ENCODE data around the gene HLA-DOA. TPM values are rescaled to one million over a fixed set of nuclear protein-coding genes. Genes with fewer than 3 reads are reported as not detected.

Gene HLA-DOA
- total RNA-seq, 1 donor, result not detected

DNA sequence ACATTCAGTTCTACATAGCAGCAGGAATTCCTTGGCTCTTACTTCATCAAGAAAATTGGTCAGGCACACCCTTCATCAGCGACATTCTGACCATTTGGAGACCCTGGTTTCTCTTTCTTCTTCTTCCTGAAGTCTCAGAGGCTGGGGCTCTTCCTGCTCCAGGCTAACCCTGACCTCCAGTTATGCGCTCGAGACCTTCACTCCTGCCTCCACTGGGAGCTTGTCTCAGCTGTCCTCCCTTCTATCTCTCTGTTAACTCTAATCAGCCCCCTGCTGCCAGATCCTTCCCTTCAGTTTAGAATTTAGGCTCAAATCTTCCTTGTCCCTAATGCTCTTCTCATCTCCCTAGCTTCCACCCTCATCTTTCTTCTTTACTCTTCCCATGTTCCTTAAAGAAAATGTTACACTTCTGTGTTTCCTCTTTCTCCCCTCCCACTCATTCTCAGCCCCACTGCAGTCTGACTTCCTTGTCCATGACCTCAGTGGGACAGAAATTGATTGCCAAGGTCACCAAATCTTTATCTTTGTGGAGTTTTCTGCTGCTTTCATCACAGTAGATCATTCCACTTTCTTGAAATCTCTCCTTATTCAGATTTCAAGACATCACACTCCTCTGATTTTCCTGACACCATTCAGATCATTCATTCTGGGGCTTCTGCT is 8.4 kb upstream of the HLA-DOA start:
- no peak overlapping the region for H3K4me3 ChIP-seq (ENCODE audit: low read depth, low read length)
- TF ChIP-seq, protein P1, sequence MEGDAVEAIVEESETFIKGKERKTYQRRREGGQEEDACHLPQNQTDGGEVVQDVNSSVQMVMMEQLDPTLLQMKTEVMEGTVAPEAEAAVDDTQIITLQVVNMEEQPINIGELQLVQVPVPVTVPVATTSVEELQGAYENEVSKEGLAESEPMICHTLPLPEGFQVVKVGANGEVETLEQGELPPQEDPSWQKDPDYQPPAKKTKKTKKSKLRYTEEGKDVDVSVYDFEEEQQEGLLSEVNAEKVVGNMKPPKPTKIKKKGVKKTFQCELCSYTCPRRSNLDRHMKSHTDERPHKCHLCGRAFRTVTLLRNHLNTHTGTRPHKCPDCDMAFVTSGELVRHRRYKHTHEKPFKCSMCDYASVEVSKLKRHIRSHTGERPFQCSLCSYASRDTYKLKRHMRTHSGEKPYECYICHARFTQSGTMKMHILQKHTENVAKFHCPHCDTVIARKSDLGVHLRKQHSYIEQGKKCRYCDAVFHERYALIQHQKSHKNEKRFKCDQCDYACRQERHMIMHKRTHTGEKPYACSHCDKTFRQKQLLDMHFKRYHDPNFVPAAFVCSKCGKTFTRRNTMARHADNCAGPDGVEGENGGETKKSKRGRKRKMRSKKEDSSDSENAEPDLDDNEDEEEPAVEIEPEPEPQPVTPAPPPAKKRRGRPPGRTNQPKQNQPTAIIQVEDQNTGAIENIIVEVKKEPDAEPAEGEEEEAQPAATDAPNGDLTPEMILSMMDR (IDR thresholded peaks at IDR 0.05; ENCODE audit: insufficient read depth, low read depth, low read length), result no peak
- no peak for DNase-seq (ENCODE audit: low read depth)

DNA sequence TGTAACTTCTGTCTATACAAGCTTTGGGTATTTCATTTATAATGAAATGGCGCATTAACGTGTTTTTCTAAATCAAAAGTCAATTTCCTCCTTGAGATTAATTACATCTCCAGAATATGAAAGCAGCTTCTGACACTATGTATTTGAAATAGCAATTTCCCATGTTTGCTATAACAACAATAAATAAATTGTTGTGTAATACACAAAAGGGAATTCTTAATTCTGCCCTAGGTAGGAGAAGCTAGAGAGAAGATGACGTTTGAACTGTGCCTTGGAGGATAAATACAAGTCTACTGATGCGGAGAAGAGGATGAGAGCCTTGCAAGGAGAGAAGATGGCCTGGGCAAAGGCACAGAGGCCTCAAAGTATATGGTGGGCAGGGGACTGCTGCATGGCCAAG is 7.6 kb upstream of the HLA-DOA start:
- TF ChIP-seq, protein P1 (IDR thresholded peaks at IDR 0.05; ENCODE audit: insufficient read depth, low read depth, low read length), result no peak
- DNase-seq (ENCODE audit: low read depth), result no peak
- no peak overlapping the region for H3K4me3 ChIP-seq (ENCODE audit: low read depth, low read length)

DNA sequence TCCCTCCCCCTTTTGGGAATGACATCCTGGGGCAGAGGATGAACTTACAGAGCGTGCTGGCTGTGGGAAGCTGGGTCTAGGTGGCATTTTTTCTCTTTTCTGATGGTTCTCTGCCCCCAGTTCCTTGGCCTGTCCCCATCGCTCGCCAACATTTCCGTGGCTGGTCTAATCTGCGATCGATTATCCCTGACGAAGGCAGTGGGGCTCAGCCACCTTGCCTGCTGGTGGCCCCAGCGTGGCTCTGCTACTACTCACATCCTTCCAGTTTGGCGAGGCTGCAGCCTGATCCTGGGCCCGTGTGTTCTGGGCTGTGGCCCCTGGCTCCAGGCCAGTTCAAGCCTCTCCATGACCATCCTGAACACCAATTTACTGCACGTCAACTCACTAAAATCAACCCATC is 6.4 kb upstream of the HLA-DOA start:
- no peak overlapping the region for H3K4me3 ChIP-seq (ENCODE audit: low read depth, low read length)
- TF ChIP-seq, protein P1 (IDR thresholded peaks at IDR 0.05; ENCODE audit: insufficient read depth, low read depth, low read length), result no peak
- no peak for DNase-seq (ENCODE audit: low read depth)

DNA sequence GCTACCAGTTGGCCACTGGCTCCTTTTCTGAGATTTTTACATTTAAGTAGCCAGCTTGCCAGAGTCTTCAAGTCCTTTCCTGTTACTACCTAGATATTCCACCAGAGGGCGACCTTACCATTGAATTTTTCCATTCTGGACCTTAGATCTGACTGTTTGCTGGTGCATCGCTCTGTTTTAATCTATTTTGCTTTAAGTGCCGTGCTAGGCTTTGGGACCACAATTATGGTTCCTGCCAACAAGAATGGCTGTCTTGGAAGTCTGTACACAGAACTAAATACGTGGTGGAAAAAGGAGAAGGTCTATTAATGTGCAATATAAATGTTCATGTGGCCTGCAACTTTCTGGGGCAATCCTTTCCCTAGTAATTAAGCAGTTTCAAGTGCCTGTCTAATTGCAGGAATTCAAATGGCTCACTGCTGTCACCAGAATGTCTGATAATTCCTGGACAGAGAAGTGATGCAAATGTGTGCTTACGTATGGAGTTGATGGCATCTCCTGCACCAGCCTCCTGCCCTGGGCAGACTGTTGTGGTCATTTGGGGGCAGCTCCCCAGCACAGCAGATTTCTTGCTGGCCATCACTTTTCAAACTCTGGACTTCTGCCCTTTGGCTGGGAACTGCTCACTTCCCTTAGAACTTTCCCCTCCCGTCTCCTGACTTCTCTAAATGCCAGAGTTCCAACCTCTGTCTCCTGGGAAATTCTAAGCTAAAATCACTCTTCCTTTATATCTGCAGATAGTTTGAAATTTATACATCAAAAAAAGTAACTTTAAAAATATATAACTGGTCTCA is 5.6 kb upstream of the HLA-DOA start:
- H3K4me3 ChIP-seq (ENCODE audit: low read depth, low read length), result no peak overlapping the region
- peak; percentile 87 for DNase-seq (ENCODE audit: low read depth)
- TF ChIP-seq, protein P1 (IDR thresholded peaks at IDR 0.05; ENCODE audit: insufficient read depth, low read depth, low read length), result peak; percentile 58

DNA sequence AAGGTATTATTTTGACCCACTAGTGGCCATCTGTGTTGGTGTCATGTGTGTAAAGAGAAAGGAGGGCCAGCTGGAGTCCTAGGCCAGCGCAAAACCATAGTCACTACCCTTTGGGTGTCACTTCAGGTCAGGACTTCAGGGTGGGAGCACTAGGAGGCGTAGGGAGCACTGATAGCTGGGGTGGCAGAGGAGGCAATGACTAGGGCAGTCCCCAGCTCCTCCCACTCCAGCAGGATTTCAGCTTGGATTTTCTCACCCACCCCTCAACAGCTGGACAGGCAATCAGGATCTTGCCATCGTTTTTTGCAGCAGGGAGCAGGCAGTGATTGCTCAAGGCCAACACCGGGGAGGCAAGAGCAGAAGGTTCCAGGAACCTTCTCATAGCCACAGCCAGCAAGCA is 4.2 kb upstream of the HLA-DOA start:
- DNase-seq (ENCODE audit: low read depth), result no peak
- TF ChIP-seq, protein P1 (IDR thresholded peaks at IDR 0.05; ENCODE audit: insufficient read depth, low read depth, low read length), result no peak
- no peak overlapping the region for H3K4me3 ChIP-seq (ENCODE audit: low read depth, low read length)

DNA sequence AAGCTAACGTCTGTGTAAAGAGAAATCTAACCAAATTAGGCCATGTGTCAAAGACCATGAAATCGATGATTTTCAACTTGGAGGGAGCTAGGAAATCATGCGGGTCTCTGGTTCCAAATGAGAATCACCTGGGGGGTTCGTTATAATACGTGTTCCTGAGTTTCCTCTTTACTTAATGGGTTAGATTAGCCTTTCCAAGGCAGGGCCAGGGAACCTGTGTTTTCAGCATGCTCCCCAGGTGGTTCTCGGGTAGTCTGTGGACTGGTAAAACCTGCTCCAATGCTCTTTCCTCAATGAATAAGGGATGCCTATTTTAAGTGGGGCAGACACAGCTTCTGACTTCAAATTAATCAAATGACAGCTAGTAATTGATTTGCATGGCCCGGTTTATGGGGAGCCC is 965 bp upstream of the HLA-DOA start:
- DNase-seq (ENCODE audit: low read depth), result no peak
- TF ChIP-seq, protein P1 (IDR thresholded peaks at IDR 0.05; ENCODE audit: insufficient read depth, low read depth, low read length), result no peak
- H3K4me3 ChIP-seq (ENCODE audit: low read depth, low read length), result no peak overlapping the region
